IMR-90 (cell line): ENCODE results near the gene LENEP. TPM values are rescaled to one million over a fixed set of nuclear protein-coding genes. Genes with fewer than 3 reads are reported as not detected.
"Not testable (repeated sequence)": the region's sequence is repeated elsewhere in the genome, so short reads cannot be mapped to it uniquely, and the experiment has no call there.

ENCODE experiments used
- ATAC-seq: fragments of 200-7000 bp; cut with Tn5 transposase; 2 replicates; pipeline ENCODE4 v1.9.1; 2020; ENCODE audit warnings: low read depth, mild to moderate bottlenecking, moderate library complexity
- BruUV-seq: library from RNA; stranded (reverse); fragments of 400-500 nt; replicated peaks from 2 replicates; lab custom pipeline; 2021; lab: Mats Ljungman, UMichigan
- CTCF ChIA-PET: fragments of 300-600 bp; formaldehyde crosslinking; extraction: SDS; loops from one replicate; lab custom pipeline; 2021; ENCODE audit warnings: antibody characterized with exemption; lab: Yijun Ruan, JAX
- POLR2A ChIA-PET: fragments of 300-600 bp; sonication (Branson Sonifier 250); formaldehyde crosslinking; loops from one replicate; lab custom pipeline; 2022; ENCODE audit warnings: antibody characterized with exemption; ENCODE audit not compliant: unreplicated experiment; lab: Charles Lee
- DNase-seq: peaks from one replicate; pipeline ENCODE4 v3.0.0; 2013
- H2AFZ ChIP-seq: replicated peaks from 2 replicates; pipeline ENCODE3; 2013; ENCODE audit warnings: low read length, mild to moderate bottlenecking; ENCODE audit not compliant: poor library complexity
- H2AK5ac ChIP-seq: 2 replicates; pipeline ENCODE4 v1.6.1; 2013; ENCODE audit warnings: low read depth, low read length, inconsistent platforms
- H2AK9ac ChIP-seq: replicated peaks from 2 replicates; pipeline ENCODE3; 2013; ENCODE audit warnings: mild to moderate bottlenecking, low read depth, low read length, moderate library complexity; ENCODE audit not compliant: poor library complexity
- H2BK120ac ChIP-seq: 2 replicates; pipeline ENCODE4 v1.6.1; 2013; ENCODE audit warnings: low read depth, low read length, inconsistent platforms
- H2BK15ac ChIP-seq: 3 replicates; pipeline ENCODE4 v1.6.1; 2013; ENCODE audit warnings: low read depth, low read length, inconsistent platforms
- H2BK20ac ChIP-seq: 2 replicates; pipeline ENCODE4 v1.6.1; 2013; ENCODE audit warnings: low read depth, mild to moderate bottlenecking, inconsistent platforms, low read length, moderate library complexity
- H2BK5ac ChIP-seq: 2 replicates; pipeline ENCODE4 v1.6.1; 2013; ENCODE audit warnings: mild to moderate bottlenecking, low read depth, low read length, inconsistent platforms; ENCODE audit not compliant: poor library complexity, severe bottlenecking
- H3K14ac ChIP-seq: replicated peaks from 2 replicates; pipeline ENCODE4 v1.6.1; 2013; ENCODE audit warnings: low read depth, low read length, inconsistent platforms
- H3K18ac ChIP-seq: 2 replicates; pipeline ENCODE4 v1.6.1; 2013; ENCODE audit warnings: low read depth, low read length, control low read depth
- H3K23ac ChIP-seq: 2 replicates; pipeline ENCODE4 v1.6.1; 2013; ENCODE audit warnings: low read depth, low read length, inconsistent platforms
- H3K27ac ChIP-seq: 2 replicates; pipeline ENCODE4 v1.5.1; 2013; ENCODE audit warnings: mild to moderate bottlenecking, control low read depth, low read length; ENCODE audit not compliant: insufficient read depth
- H3K27me3 ChIP-seq: 2 replicates; pipeline ENCODE4 v1.6.1; 2013; ENCODE audit warnings: low read length; ENCODE audit not compliant: control insufficient read depth, insufficient read depth
- H3K36me3 ChIP-seq: 2 replicates; pipeline ENCODE4 v1.6.1; 2013; ENCODE audit warnings: low read length, mixed read lengths; ENCODE audit not compliant: control insufficient read depth, insufficient read depth
- H3K4ac ChIP-seq: 2 replicates; pipeline ENCODE4 v1.6.1; 2013; ENCODE audit warnings: low read depth, low read length, inconsistent platforms
- H3K4me1 ChIP-seq: 2 replicates; pipeline ENCODE4 v1.6.1; 2013; ENCODE audit warnings: low read length, mixed read lengths; ENCODE audit not compliant: control insufficient read depth, insufficient read depth
- H3K4me2 ChIP-seq: 2 replicates; pipeline ENCODE4 v1.6.1; 2013; ENCODE audit warnings: low read depth, mild to moderate bottlenecking, control low read depth, low read length, moderate library complexity
- H3K4me3 ChIP-seq: 2 replicates; pipeline ENCODE4 v1.5.1; 2013; ENCODE audit warnings: low read depth, mild to moderate bottlenecking, control low read depth, low read length, moderate library complexity; ENCODE audit not compliant: insufficient read depth
- H3K56ac ChIP-seq: 2 replicates; pipeline ENCODE4 v1.6.1; 2013; ENCODE audit warnings: low read length, inconsistent platforms; ENCODE audit not compliant: insufficient read depth; ENCODE audit errors: extremely low read depth
- H3K79me1 ChIP-seq, 2 experiments: 2 replicates each; pipeline ENCODE4 v1.6.1; 2013; ENCODE audit warnings: low read length in 2 of 2, inconsistent platforms in 1 of 2, low read depth in 1 of 2
- H3K9ac ChIP-seq: 2 replicates; pipeline ENCODE4 v1.6.1; 2013; ENCODE audit warnings: low read depth, low read length, control low read depth
- H3K9me1 ChIP-seq: 2 replicates; pipeline ENCODE4 v1.6.1; 2013; ENCODE audit warnings: low read length, inconsistent platforms; ENCODE audit not compliant: insufficient read depth
- H3K9me3 ChIP-seq: 2 replicates; pipeline ENCODE4 v1.6.1; 2013; ENCODE audit warnings: low read length; ENCODE audit not compliant: control insufficient read depth, insufficient read depth
- H4K20me1 ChIP-seq: 2 replicates; pipeline ENCODE4 v1.6.1; 2013; ENCODE audit warnings: low read length, inconsistent platforms; ENCODE audit not compliant: insufficient read depth
- H4K5ac ChIP-seq: 2 replicates; pipeline ENCODE4 v1.6.1; 2013; ENCODE audit warnings: mild to moderate bottlenecking, low read depth, low read length, control low read depth
- H4K8ac ChIP-seq, 2 experiments: 2 replicates each; pipeline ENCODE4 v1.6.1; 2013; ENCODE audit warnings: low read depth in 2 of 2, low read length in 2 of 2, control low read depth in 1 of 2, inconsistent platforms in 1 of 2
- H4K91ac ChIP-seq: 2 replicates; pipeline ENCODE4 v1.6.1; 2013; ENCODE audit warnings: low read depth, low read length, inconsistent platforms; ENCODE audit not compliant: insufficient read depth
- WGBS, 2 experiments: methylation state at CpG; one replicate each; pipeline versions ENCODE4 v1.1.5 to v1.1.7; 2013; ENCODE audit warnings: missing lambda C conversion rate in 2 of 2; ENCODE audit not compliant: insufficient read length in 1 of 2; ENCODE audit errors: extremely low coverage in 2 of 2; 5-methylcytosine and 5-hydroxymethylcytosine counted together
- dilution Hi-C: fragments of 300-500 bp; cut with HindIII; formaldehyde crosslinking; loops from one replicate; pipeline ENCODE4 v1.14.3; 2018; ENCODE audit warnings: low sequenced_read_pairs; ENCODE audit not compliant: unreplicated experiment
- in situ Hi-C: fragments of 300-500 bp; cut with MboI; formaldehyde crosslinking; loops from 3 replicates; pipeline ENCODE4 v1.14.3; 2019; ENCODE audit warnings: low sequenced_read_pairs, inconsistent platforms, mixed read lengths
- intact Hi-C: fragments of 100-400 bp; cut with micrococcal nuclease; formaldehyde crosslinking; loops from 2 replicates; pipeline ENCODE4 v1.10.0; 2022
- polyA plus RNA-seq, 3 experiments: library from polyadenylated mRNA; depleted of rRNA; stranded (reverse); fragments of >200 nt; gene quantifications; 2 replicates each; pipeline ENCODE4 v1.2.3, GENCODE V29; 2012; ENCODE audit warnings: low replicate concordance in 1 of 3
- total RNA-seq: library from RNA; depleted of rRNA; stranded (reverse); fragments of >200 nt; gene quantifications from 2 replicates; pipeline ENCODE4 v1.2.3, GENCODE V29; 2012

Gene LENEP
- total and polyA plus RNA-seq, 2 of the 4 experiments (the other 2 are of a cell fraction): not detected

DNA sequence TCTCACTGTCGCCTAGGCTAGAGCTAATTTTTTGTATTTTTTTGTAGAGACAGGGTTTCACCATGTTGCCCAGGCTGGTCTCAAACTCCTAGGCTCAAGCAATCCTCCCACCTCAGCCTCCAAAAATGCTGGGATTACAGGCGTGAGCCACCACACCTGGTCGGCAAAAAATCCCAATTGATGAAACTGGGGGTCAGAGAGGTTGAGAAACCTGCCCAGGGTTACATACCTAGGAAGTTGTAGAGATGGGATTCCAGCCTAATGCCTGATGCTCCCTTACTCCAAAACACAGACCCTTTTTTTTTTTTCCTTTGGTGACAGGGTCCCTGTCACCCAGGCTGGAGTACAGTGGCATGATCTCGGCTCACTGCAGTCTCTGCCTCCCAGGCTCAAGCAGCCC, 6.7 kb upstream of the LENEP start:
- H3K9me3 ChIP-seq, CTCF ChIA-PET, H2AK5ac ChIP-seq, H3K23ac ChIP-seq, H2BK20ac ChIP-seq, H3K9me1 ChIP-seq, H3K4ac ChIP-seq, H3K14ac ChIP-seq, DNase-seq, H3K4me2 ChIP-seq, H3K4me1 ChIP-seq, H3K27me3 ChIP-seq, POLR2A ChIA-PET, H2BK120ac ChIP-seq, H3K4me3 ChIP-seq, H3K27ac ChIP-seq, H3K9ac ChIP-seq, dilution Hi-C loops, intact Hi-C loops, H2BK15ac ChIP-seq, H4K91ac ChIP-seq, H3K18ac ChIP-seq, H4K5ac ChIP-seq, H2BK5ac ChIP-seq, in situ Hi-C loops, BruUV-seq, H4K8ac ChIP-seq, H3K56ac ChIP-seq, ATAC-seq, H2AK9ac ChIP-seq, H2AFZ ChIP-seq: not testable (repeated sequence)
- Histone ChIP-seq H3K79me1 (peaks cover 27 to 68% of the 10 kb centered on the region in 2 experiments), H4K20me1 (peaks cover 12% of the 10 kb centered on the region; the same call in 1 of the 2 replicates), H3K36me3 (peaks cover 28% of the 10 kb centered on the region)
- WGBS, 2 experiments: no CpG with 5 or more reads among the region's 4 CpGs
